Trophoblast cell (in vitro differentiated cells and primary cell): ENCODE measurements around the gene CASP10.
"Not testable (repeated sequence)": the region's sequence is repeated elsewhere in the genome, so short reads cannot be mapped to it uniquely, and the experiment has no call there.

Experiments
- DNase-seq, 2 donors: peaks; one replicate each; pipeline ENCODE4 v3.0.0-alpha.2; 2016
- H2AFZ ChIP-seq: 2 replicates; pipeline ENCODE4 v1.6.1; 2013; ENCODE audit warnings: low read length, moderate library complexity, mild to moderate bottlenecking; ENCODE audit not compliant: insufficient read depth, poor library complexity
- H2AK5ac ChIP-seq: 2 replicates; pipeline ENCODE4 v1.6.1; 2013; ENCODE audit warnings: mild to moderate bottlenecking, low read length
- H2BK120ac ChIP-seq: 2 replicates; pipeline ENCODE4 v1.6.1; 2013; ENCODE audit warnings: low read length, mild to moderate bottlenecking, moderate library complexity; ENCODE audit not compliant: insufficient read depth, poor library complexity
- H2BK12ac ChIP-seq: 2 replicates; pipeline ENCODE4 v1.6.1; 2013; ENCODE audit warnings: mild to moderate bottlenecking, low read length, moderate library complexity
- H2BK5ac ChIP-seq: 2 replicates; pipeline ENCODE4 v1.6.1; 2013; ENCODE audit warnings: low read length, low read depth, moderate library complexity, mild to moderate bottlenecking; ENCODE audit not compliant: poor library complexity
- H3K14ac ChIP-seq: 2 replicates; pipeline ENCODE4 v1.6.1; 2013; ENCODE audit warnings: mild to moderate bottlenecking, low read length
- H3K18ac ChIP-seq: 2 replicates; pipeline ENCODE4 v1.6.1; 2013; ENCODE audit warnings: mild to moderate bottlenecking, low read length
- H3K23ac ChIP-seq: 2 replicates; pipeline ENCODE4 v1.6.1; 2013; ENCODE audit warnings: low read length
- H3K27ac ChIP-seq: 2 replicates; pipeline ENCODE4 v1.5.1; 2013; ENCODE audit warnings: low read depth, mild to moderate bottlenecking, inconsistent platforms, low read length, moderate library complexity
- H3K27me3 ChIP-seq: 2 replicates; pipeline ENCODE4 v1.6.1; 2013; ENCODE audit warnings: inconsistent platforms, mild to moderate bottlenecking, low read length, moderate library complexity; ENCODE audit not compliant: insufficient read depth
- H3K36me3 ChIP-seq, 2 experiments: 1 replicate in 1 of 2; 2 replicates in 1 of 2; pipeline ENCODE4 v1.6.1; 2013; ENCODE audit warnings: low read length in 2 of 2, mild to moderate bottlenecking in 2 of 2, moderate library complexity in 1 of 2; ENCODE audit not compliant: insufficient read depth in 2 of 2, control insufficient read depth in 1 of 2
- H3K4ac ChIP-seq: 2 replicates; pipeline ENCODE4 v1.6.1; 2013; ENCODE audit warnings: low read depth, mild to moderate bottlenecking, low read length, moderate library complexity
- H3K4me1 ChIP-seq, 2 experiments: 1 replicate in 1 of 2; 2 replicates in 1 of 2; pipeline ENCODE4 v1.6.1; 2013; ENCODE audit warnings: low read length in 2 of 2, mild to moderate bottlenecking in 2 of 2, moderate library complexity in 1 of 2; ENCODE audit not compliant: insufficient read depth in 2 of 2, control insufficient read depth in 1 of 2
- H3K4me2 ChIP-seq: 2 replicates; pipeline ENCODE4 v1.6.1; 2013; ENCODE audit warnings: inconsistent platforms, mild to moderate bottlenecking, low read length, moderate library complexity
- H3K4me3 ChIP-seq: 2 replicates; pipeline ENCODE4 v1.5.1; 2013; ENCODE audit warnings: mild to moderate bottlenecking, low read depth, low read length, inconsistent platforms
- H3K79me1 ChIP-seq: one replicate; pipeline ENCODE4 v1.6.1; 2013; ENCODE audit warnings: low read length
- H3K79me2 ChIP-seq: 2 replicates; pipeline ENCODE4 v1.6.1; 2013; ENCODE audit warnings: low read length, mild to moderate bottlenecking; ENCODE audit not compliant: control insufficient read depth, insufficient read depth, poor library complexity
- H3K9ac ChIP-seq: 2 replicates; pipeline ENCODE4 v1.6.1; 2013; ENCODE audit warnings: mild to moderate bottlenecking, low read length
- H3K9me3 ChIP-seq: 2 replicates; pipeline ENCODE4 v1.6.1; 2013; ENCODE audit warnings: low read depth, mild to moderate bottlenecking, control low read depth, inconsistent platforms, low read length; ENCODE audit not compliant: insufficient read depth
- H4K12ac ChIP-seq: 2 replicates; pipeline ENCODE4 v1.6.1; 2013; ENCODE audit warnings: low read depth, mild to moderate bottlenecking, low read length, moderate library complexity
- H4K8ac ChIP-seq: 2 replicates; pipeline ENCODE4 v1.6.1; 2013; ENCODE audit warnings: low read depth, mild to moderate bottlenecking, low read length, moderate library complexity
- H4K91ac ChIP-seq: one replicate; pipeline ENCODE4 v1.6.1; 2013; ENCODE audit warnings: low read depth, mild to moderate bottlenecking, low read length, moderate library complexity
- WGBS: extraction: QIAGEN DNeasy Blood & Tissue Kit; methylation state at CpG from one replicate; pipeline ENCODE4 v1.1.7; 2013; ENCODE audit warnings: missing lambda C conversion rate; ENCODE audit not compliant: insufficient read length, insufficient coverage; ENCODE audit errors: extremely low coverage; 5-methylcytosine and 5-hydroxymethylcytosine counted together

CASP10 gene

DNA sequence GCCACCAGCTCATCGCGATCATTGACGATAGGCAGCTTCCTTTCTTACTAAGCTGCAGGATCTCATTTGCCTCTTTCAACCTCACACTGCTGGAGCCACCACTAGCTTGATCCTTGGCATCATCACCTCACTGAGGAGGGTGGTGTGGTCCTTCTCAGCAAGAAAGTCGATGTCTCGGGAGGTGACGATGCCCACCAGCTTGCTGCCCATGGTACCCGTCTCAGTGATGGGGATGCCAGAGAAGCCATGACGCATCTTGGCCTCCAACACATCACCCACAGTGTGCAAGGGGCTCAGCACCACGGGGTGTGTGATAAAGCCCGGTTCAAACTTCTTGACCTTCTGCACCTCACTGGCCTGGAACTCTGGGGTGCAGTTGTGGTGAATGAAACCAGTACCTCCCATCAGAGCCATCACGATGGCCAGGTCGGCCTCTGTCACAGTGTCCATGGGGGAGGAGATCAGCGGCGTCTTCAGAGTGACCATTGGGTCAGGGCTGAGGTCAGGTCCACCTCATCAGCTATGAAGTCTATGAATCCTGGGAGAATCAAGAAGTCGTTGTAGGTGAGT is 44.5 kb upstream of the CASP10 start:
- no peak overlapping the region for H2AFZ ChIP-seq
- H2BK5ac ChIP-seq, result no peak overlapping the region
- no peaks in the 10 kb centered on the region for H3K9me3 ChIP-seq
- peaks cover 3% of the 10 kb centered on the region for H3K79me1 ChIP-seq
- no peak for DNase-seq
- H3K27me3 ChIP-seq, result no peaks in the 10 kb centered on the region
- H3K18ac ChIP-seq, result no peak overlapping the region
- H2AK5ac ChIP-seq, result peak overlapping the region; percentile 3
- peaks cover 13% of the 10 kb centered on the region in 2 experiments for H3K4me1 ChIP-seq
- H3K36me3 ChIP-seq, result peaks cover 5 to 12% of the 10 kb centered on the region in 2 experiments
- H4K12ac ChIP-seq, result no peak overlapping the region
- no peak overlapping the region for H2BK120ac ChIP-seq
- H3K14ac ChIP-seq, result no peak overlapping the region
- no CpG with 5 or more reads among the region's 15 CpGs for WGBS
- peak overlapping the region; percentile 58 for H3K9ac ChIP-seq
- no peak overlapping the region for H3K27ac ChIP-seq
- H3K79me2 ChIP-seq, result no peaks in the 10 kb centered on the region
- no peak overlapping the region for H2BK12ac ChIP-seq
- H3K4me3 ChIP-seq, result no peak overlapping the region
- no peak overlapping the region for H3K4me2 ChIP-seq
- H4K91ac ChIP-seq, result no peak overlapping the region
- H3K4ac ChIP-seq, result no peak overlapping the region
- H3K23ac ChIP-seq, result peak overlapping the region; percentile 42
- no peak overlapping the region for H4K8ac ChIP-seq

DNA sequence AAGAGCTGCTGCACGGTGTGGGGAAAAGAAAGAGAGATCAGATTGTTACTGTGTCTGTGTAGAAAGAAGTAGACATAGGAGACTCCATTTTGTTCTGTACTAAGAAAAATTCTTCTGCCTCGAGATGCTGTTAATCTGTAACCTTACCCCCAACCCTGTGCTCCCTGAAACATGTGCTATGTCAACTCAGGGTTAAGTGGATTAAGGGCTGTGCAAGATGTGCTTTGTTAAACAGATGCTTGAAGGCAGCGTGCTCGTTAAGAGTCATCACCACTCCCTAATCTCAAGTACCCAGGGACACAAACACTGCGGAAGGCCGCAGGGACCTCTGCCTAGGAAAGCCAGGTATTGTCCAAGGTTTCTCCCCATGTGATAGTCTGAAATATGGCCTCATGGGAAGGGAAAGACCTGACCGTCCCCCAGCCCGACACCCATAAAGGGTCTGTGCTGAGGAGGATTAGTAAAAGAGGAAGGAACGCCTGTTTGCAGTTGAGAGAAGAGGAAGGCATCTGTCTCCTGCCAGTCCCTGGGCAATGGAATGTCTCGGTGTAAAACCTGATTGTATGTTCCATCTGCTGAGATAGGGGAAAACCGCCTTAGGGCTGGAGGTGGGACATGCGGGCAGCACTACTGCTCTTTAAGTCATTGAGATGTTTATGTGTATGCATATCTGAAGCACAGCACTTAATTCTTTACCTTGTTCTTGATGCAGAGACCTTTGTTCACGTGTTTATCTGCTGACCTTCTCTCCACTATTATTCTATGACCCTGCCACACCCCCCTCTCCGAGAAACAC is 43.8 kb upstream of the CASP10 start:
- H3K18ac ChIP-seq, H2BK12ac ChIP-seq, H3K9me3 ChIP-seq, H4K8ac ChIP-seq, H2BK120ac ChIP-seq, H4K91ac ChIP-seq, H3K23ac ChIP-seq, H3K27ac ChIP-seq, H3K9ac ChIP-seq, H2AFZ ChIP-seq, H3K79me1 ChIP-seq, H2BK5ac ChIP-seq, H3K79me2 ChIP-seq, H3K14ac ChIP-seq, H3K4me3 ChIP-seq, H3K27me3 ChIP-seq, H3K4ac ChIP-seq, H3K4me2 ChIP-seq, H2AK5ac ChIP-seq, H4K12ac ChIP-seq: not testable (repeated sequence)
- peaks cover 5 to 12% of the 10 kb centered on the region in 2 experiments for H3K36me3 ChIP-seq
- WGBS, result no CpG with 5 or more reads among the region's 14 CpGs
- H3K4me1 ChIP-seq, result peaks cover 13% of the 10 kb centered on the region in 2 experiments
- peak; percentile 87 to 91 for DNase-seq

DNA sequence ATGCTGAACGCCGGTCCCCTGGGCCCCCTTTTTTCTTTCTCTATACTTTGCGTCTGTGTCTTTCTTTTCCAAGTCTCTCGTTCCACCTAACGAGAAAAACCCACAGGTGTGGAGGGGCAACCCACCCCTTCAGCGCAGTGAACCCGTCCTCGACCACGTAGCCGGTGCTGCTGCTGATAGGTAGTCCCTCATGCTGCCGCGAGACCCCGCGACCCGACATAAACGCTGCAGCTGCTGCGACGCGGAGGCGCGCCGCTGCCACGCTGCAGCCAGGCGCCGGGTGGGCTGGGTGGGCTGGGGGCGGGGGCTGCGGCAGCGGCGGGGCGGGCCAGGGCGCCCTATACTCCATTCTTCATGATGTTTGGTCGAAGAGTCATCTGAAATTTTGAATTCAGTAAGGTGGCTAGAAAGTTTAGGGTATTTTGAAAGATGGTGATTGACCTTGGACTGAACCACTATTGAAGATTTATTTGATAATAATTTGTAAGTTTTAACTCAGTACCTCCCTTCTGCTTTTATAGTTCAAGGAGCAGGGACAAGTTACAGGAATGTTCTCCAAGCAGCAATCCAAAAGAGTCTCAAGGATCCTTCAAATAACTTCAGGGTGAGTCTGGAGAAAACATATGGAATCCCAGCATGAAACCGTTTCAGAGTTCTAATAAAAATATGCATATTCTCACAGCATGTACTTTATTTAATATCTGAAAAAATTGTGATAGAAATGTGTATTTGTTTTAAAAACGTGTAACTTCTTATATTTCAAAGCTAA is 42.9 kb upstream of the CASP10 start:
- Histone ChIP-seq H3K23ac (no peak overlapping the region), H3K9ac (no peak overlapping the region), H3K14ac (peak overlapping the region; percentile 82), H2AK5ac (no peak overlapping the region), H4K8ac (no peak overlapping the region), H3K27ac (no peak overlapping the region), H3K4me1 (peaks cover 13% of the 10 kb centered on the region in 2 experiments), H3K4me2 (no peak overlapping the region), H3K36me3 (peaks cover 5 to 12% of the 10 kb centered on the region in 2 experiments), H2BK120ac (no peak overlapping the region), H4K91ac (no peak overlapping the region), H2BK5ac (no peak overlapping the region), H3K9me3 (no peaks in the 10 kb centered on the region), H3K4ac (no peak overlapping the region), H3K79me2 (no peaks in the 10 kb centered on the region), H4K12ac (no peak overlapping the region), H2AFZ (no peak overlapping the region), H3K18ac (no peak overlapping the region), H3K4me3 (no peak overlapping the region), H3K27me3 (no peaks in the 10 kb centered on the region), H3K79me1 (peaks cover 3% of the 10 kb centered on the region), H2BK12ac (no peak overlapping the region)
- DNase-seq, result peak in 1 of 2 donors; percentile 59
- WGBS, result no CpG with 5 or more reads among the region's 34 CpGs

DNA sequence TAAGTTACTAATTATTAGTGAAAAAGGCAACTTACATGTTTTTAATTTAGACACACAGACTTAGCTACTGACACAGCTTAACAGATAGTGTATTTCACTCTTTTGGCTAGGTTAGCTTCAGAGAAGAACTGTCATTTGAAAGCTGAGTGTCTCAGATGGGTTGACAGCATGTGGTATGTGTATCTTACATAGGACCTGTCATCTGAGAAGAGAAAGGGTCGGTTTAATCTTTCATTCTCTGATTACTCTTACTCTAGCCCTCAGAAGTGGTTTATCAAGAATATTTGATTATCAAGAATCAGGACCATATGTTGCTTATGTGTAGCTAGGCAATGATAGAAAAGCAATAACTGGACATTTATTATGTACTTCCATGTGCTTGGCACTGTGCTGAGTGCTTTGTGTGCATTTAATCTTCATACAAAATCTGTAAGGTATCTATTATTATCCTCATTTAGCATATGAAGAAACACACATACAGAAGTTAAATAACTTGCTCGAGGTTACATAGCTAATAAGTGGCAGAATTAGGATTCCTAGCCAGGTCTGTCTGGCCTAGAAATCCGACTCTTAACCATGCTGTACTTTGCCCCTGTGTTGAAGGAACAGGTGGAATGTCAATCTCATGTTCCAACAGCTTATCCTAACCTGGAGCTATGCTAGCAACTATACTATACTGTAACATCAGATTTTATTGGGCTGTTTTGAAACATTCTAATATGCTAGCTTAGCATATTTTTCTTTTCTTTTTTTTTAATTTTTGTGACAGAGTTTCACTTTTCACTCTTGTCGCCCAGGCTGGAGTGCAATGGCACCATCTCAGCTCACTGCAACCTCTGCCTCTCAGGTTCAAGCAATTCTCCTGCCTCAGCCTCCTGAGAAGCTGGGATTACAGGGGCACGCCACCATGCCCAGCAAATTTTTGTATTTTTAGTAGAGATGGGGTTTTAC is 38.6 kb upstream of the CASP10 start:
- WGBS, result no CpG with 5 or more reads among the region's 5 CpGs
- H3K27me3 ChIP-seq, result no peaks in the 10 kb centered on the region
- H2BK120ac ChIP-seq, result no peak overlapping the region
- H2AK5ac ChIP-seq, result no peak overlapping the region
- H4K91ac ChIP-seq, result no peak overlapping the region
- no peak overlapping the region for H3K18ac ChIP-seq
- H3K79me1 ChIP-seq, result no peaks in the 10 kb centered on the region
- no peak overlapping the region for H4K12ac ChIP-seq
- no peak overlapping the region for H3K27ac ChIP-seq
- H3K4ac ChIP-seq, result no peak overlapping the region
- H2BK5ac ChIP-seq, result no peak overlapping the region
- H3K4me3 ChIP-seq, result no peak overlapping the region
- H3K36me3 ChIP-seq, result no peaks in the 10 kb centered on the region
- H3K9ac ChIP-seq, result no peak overlapping the region
- H2AFZ ChIP-seq, result no peak overlapping the region
- no peak overlapping the region for H4K8ac ChIP-seq
- H2BK12ac ChIP-seq, result no peak overlapping the region
- no peak for DNase-seq
- no peak overlapping the region for H3K14ac ChIP-seq
- H3K4me2 ChIP-seq, result no peak overlapping the region
- H3K4me1 ChIP-seq, result peaks cover 0 to 7% of the 10 kb centered on the region in 2 experiments
- H3K9me3 ChIP-seq, result no peaks in the 10 kb centered on the region
- no peaks in the 10 kb centered on the region for H3K79me2 ChIP-seq
- no peak overlapping the region for H3K23ac ChIP-seq
